T-helper 1 cell (primary cell): ENCODE measurements around the gene SELENOM.
"Not testable (repeated sequence)": the region's sequence is repeated elsewhere in the genome, so short reads cannot be mapped to it uniquely, and the experiment has no call there.

Source experiments
- DNase-seq, 5 donors: peaks; one replicate each; pipeline ENCODE4 v3.0.0-alpha.2; 2012 to 2020

SELENOM gene

GRCh38 chr22:31090217-31091085 is 16.9 kb downstream of the SELENOM start:
- DNase-seq: no peak

- no peak for DNase-seq
Measured at GRCh38 chr22:31089160-31090100, 17.9 kb downstream of the SELENOM start.

GRCh38 chr22:31088233-31088986 is 19.0 kb downstream of the SELENOM start:
- no peak for DNase-seq

DNA sequence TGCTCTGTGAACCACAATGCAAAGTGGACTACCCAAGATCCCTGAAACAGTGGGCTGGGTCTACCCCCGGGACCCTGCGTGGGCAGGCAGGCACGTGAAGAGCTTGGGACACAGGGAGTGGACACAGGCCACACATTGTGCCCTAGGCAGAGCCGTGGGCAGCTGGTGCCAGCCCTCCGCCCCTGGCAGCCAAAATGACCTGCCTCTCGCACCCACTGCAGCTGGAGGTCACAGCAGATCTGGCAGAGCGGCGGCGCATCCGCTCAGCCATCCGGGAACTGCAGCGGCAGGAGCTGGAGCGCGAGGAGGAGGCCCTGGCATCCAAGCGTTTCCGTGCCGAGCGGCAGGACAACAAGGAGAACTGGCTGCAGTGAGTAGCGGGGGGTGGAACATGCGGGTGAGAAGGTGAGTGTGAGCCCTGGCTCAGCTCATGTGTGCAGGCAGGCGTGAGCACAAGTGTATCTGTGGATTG is 19.6 kb downstream of the SELENOM start:
- no peak for DNase-seq

DNA sequence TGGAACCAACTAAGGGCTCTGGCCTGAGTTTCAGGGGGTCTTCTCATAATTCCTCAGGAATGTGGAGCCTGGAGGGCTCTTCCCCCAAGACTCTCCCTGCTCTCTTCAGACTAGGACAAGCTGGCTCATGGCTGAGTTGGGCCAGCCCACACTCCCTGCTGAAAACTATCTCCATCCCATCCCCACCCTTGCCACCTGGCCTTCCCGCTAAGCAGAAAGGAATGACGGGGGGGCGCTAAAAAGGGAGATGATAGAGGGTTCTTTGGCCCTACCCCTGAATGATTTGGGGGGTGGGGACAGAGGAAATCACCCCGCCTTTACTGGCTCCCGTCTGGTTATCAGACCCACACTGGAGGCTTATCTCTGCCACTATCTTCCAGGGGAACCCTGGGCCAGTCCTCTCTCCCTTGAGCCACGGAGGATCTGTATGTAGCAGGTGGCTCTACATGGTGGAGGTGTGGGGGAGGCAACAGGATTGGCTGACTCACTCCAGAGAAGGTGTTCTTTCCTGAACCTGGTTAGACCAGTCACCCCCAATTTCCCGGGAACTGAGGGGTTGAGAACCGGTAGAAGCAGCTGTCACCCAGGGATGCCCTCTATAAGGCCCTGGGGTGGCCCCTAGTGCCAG is 20.6 kb downstream of the SELENOM start:
- no peak for DNase-seq

- DNase-seq: no peak
Measured at GRCh38 chr22:31085928-31086327, 21.4 kb downstream of the SELENOM start.

DNA sequence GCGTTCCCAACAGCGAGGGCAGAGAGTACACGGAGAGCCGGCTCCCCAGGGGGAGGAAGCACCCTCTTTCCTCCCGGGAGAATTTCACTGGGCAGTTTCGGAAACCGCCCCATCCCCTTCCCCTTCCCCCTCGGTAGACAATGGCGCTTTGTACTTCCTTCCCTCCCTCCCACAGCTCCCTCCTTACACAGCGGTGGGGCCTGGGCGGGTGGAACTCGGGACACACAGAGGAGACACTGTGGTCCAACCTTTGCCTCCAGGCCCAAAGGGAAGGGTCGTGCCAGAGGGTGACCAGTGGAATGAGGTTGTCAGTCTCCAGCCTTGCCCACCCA is 21.9 kb downstream of the SELENOM start:
- DNase-seq: no peak

- DNase-seq: peak; percentile 75 to 84 (median 80)
Measured at GRCh38 chr22:31084811-31085492, 22.4 kb downstream of the SELENOM start.

- DNase-seq: no peak
Measured at GRCh38 chr22:31083923-31084810, 23.2 kb downstream of the SELENOM start.

DNA sequence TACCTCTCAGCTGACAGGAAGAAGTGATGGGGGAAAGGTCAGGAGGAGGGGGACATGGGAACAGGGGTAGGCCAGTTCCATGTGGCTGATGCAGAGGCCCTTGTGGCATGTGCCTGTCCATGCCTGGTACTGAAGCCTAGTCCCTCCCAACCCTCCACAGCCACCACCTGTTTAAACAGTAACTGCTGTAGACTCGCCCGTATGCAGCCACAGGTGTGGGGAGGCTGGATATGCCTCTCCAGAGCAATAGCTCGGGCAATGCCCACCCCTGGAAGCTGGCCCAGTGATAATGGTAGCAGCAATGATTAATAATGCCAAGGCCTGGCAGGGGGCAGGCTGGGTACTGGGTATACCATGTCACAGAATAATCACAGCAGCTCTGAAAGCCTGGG is 24.0 kb downstream of the SELENOM start:
- DNase-seq: no peak

- peak in 2 of 5 donors; percentile 31 to 40 for DNase-seq
Measured at GRCh38 chr22:31082606-31083376, 24.6 kb downstream of the SELENOM start.

GRCh38 chr22:31081963-31082605 is 25.3 kb downstream of the SELENOM start:
- DNase-seq: no peak

GRCh38 chr22:31080848-31081649 is 26.3 kb downstream of the SELENOM start, which contains the start of gene SMTN:
TSS of gene SMTN (plus strand) at chr22:31081318. CDS start at chr22:31083259, 1,941 bp downstream.
- peak; percentile 68 to 88 (median 81) for DNase-seq

DNA sequence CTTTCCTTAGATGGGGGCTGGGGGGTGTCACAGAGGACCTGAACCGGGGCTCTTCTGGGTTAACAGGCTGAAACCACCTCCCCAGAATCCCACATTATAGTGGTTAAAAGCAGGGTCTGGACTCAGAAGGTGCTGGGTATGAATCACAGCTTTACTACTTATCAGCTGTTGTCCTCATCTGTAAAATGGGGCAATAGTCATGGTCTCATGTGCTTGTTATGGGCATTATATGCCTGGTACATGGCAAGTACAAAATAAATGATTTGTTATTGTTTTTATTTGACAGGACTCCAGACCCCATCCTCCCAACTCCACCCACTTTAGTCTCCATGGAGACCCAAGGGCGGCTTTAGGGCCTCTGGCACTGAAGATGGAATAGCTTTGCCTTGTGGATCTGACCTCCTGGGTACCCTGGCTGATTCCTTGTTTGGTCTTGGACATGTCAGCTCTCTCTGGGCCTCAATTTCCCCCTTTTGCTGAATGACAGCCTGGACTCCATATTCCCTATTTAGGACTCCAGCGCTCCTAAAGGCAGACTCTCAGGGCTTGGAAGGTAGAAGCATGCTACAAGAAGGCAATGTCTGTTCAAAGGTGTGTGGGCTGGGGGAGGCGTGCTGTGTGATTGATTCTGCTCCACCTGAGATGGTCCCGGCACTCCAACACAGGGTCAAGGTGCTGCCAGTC is 27.1 kb downstream of the SELENOM start:
- no peak for DNase-seq

GRCh38 chr22:31079095-31079642 is 28.2 kb downstream of the SELENOM start:
- DNase-seq: no peak

DNA sequence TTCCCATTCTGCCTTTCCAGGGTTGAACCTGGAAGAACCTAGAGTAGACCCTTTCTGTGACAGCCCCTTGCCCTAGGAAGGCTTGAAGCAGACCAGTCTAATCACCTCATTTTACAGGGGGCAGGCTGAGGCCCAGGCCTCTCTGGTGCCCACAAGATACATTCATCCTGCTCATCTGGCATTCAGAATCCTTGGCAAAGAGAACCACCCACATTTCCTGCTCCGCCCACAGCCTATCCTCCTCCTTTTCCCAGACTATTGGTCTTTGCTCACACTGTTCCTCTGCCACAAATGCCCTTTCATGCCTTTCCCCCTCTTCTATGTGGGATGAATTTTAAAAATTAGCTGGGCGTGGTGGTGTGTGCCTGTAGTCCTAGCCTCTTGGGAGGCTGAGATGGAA is 29.0 kb downstream of the SELENOM start:
- not testable (repeated sequence) for DNase-seq

DNA sequence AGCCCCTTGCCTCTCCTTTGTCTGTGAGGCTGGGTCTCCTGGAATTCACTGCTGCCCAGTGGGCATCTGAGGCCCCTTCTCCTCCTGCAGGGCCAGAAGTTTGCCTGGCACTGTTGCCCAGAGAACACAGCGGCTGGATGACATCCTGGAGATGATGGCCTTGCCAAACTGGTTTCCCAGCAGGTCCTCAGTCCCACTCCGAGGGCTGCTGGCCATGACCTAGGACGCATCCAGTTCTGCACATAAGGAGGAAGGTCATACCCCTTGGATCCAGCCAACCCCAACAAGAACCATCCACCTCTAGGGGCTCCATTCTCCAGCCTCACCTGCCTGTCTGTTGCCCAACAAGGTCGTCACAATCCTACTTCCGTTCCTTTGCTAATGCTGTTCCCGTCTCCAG is 29.7 kb downstream of the SELENOM start:
- DNase-seq: no peak
